Neuronal stem cell (in vitro differentiated cells): ENCODE results near the gene SCFD2.

Experiments
- DNase-seq: peaks from one replicate; pipeline ENCODE4 v3.0.0-alpha.2; 2013; ENCODE audit warnings: low spot score
- H2AFZ ChIP-seq: one replicate; pipeline ENCODE4 v1.6.1; 2013; ENCODE audit warnings: mild to moderate bottlenecking, low read length, inconsistent platforms
- H2AK5ac ChIP-seq: 2 replicates; pipeline ENCODE4 v1.6.1; 2013; ENCODE audit warnings: low read depth, mild to moderate bottlenecking, inconsistent platforms, low read length, moderate library complexity, mixed read lengths
- H2BK120ac ChIP-seq: 2 replicates; pipeline ENCODE4 v1.6.1; 2013; ENCODE audit warnings: low read depth, mild to moderate bottlenecking, inconsistent platforms, low read length, moderate library complexity, mixed read lengths
- H2BK12ac ChIP-seq: one replicate; pipeline ENCODE4 v1.6.1; 2013; ENCODE audit warnings: low read length, inconsistent platforms
- H2BK15ac ChIP-seq: 2 replicates; pipeline ENCODE4 v1.6.1; 2013; ENCODE audit warnings: mild to moderate bottlenecking, low read length, inconsistent platforms, mixed read lengths
- H2BK5ac ChIP-seq: one replicate; pipeline ENCODE4 v1.6.1; 2013; ENCODE audit warnings: inconsistent platforms, mild to moderate bottlenecking, low read length, moderate library complexity
- H3K14ac ChIP-seq: one replicate; pipeline ENCODE4 v1.6.1; 2013; ENCODE audit warnings: low read length, inconsistent platforms
- H3K18ac ChIP-seq: 2 replicates; pipeline ENCODE4 v1.6.1; 2013; ENCODE audit warnings: low read length, inconsistent platforms
- H3K23ac ChIP-seq: 2 replicates; pipeline ENCODE4 v1.6.1; 2013; ENCODE audit warnings: low read depth, mild to moderate bottlenecking, mixed read lengths, low read length, inconsistent platforms; ENCODE audit not compliant: poor library complexity
- H3K27ac ChIP-seq: replicated peaks from 3 replicates; pipeline ENCODE4 v1.5.1; 2013; ENCODE audit warnings: low read length, inconsistent platforms
- H3K27me3 ChIP-seq, 3 experiments: 2 replicates each; pipeline ENCODE4 v1.6.1; 2013; ENCODE audit warnings: low read length in 3 of 3, mild to moderate bottlenecking in 2 of 3, inconsistent platforms in 1 of 3, low read depth in 1 of 3, mixed read lengths in 1 of 3, moderate library complexity in 1 of 3; ENCODE audit not compliant: control insufficient read depth in 3 of 3, insufficient read depth in 3 of 3
- H3K36me3 ChIP-seq, 2 donors: replicated peaks in 1 of 2; 2 replicates each; pipeline ENCODE4 v1.6.1; 2013; ENCODE audit warnings: low read length in 2 of 2; ENCODE audit not compliant: control insufficient read depth in 2 of 2, insufficient read depth in 2 of 2
- H3K4ac ChIP-seq: 2 replicates; pipeline ENCODE4 v1.6.1; 2013; ENCODE audit warnings: inconsistent platforms, mild to moderate bottlenecking, low read length, moderate library complexity
- H3K4me1 ChIP-seq, 2 donors: 1 replicate in 1 of 2; 2 replicates in 1 of 2; pipeline ENCODE4 v1.6.1; 2013; ENCODE audit warnings: low read length in 2 of 2, low read depth in 1 of 2; ENCODE audit not compliant: control insufficient read depth in 2 of 2, insufficient read depth in 1 of 2
- H3K4me2 ChIP-seq: one replicate; pipeline ENCODE4 v1.6.1; 2013; ENCODE audit warnings: mild to moderate bottlenecking, low read length, inconsistent platforms; ENCODE audit not compliant: insufficient read depth, poor library complexity, severe bottlenecking
- H3K4me3 ChIP-seq, 2 donors: 2 replicates each; pipeline ENCODE4 v1.5.1; 2013; ENCODE audit warnings: low read length in 2 of 2, mild to moderate bottlenecking in 2 of 2, inconsistent platforms in 1 of 2, moderate library complexity in 1 of 2
- H3K79me1 ChIP-seq: one replicate; pipeline ENCODE4 v1.6.1; 2013; ENCODE audit warnings: low read depth, mild to moderate bottlenecking, inconsistent platforms, low read length, moderate library complexity
- H3K9ac ChIP-seq: one replicate; pipeline ENCODE4 v1.6.1; 2013; ENCODE audit warnings: mild to moderate bottlenecking, low read depth, low read length, inconsistent platforms; ENCODE audit not compliant: poor library complexity
- H3K9me3 ChIP-seq, 2 donors: replicated peaks in 1 of 2; 2 replicates each; pipeline versions ENCODE3 to v1.6.1; 2013; ENCODE audit warnings: low read length in 2 of 2, mild to moderate bottlenecking in 2 of 2, inconsistent platforms in 1 of 2, low read depth in 1 of 2, mixed read lengths in 1 of 2, moderate library complexity in 1 of 2; ENCODE audit not compliant: control insufficient read depth in 2 of 2, insufficient read depth in 1 of 2
- H4K8ac ChIP-seq: one replicate; pipeline ENCODE4 v1.6.1; 2013; ENCODE audit warnings: low read depth, mild to moderate bottlenecking, inconsistent platforms, low read length, moderate library complexity
- H4K91ac ChIP-seq: one replicate; pipeline ENCODE4 v1.6.1; 2013; ENCODE audit warnings: low read length, low read depth, mild to moderate bottlenecking, inconsistent platforms; ENCODE audit not compliant: poor library complexity
- WGBS, 2 donors: extraction: QIAGEN DNeasy Blood & Tissue Kit; methylation state at CpG; one replicate each; pipeline ENCODE4 v1.1.7; 2013; ENCODE audit warnings: missing lambda C conversion rate in 2 of 2, mixed read lengths in 1 of 2; ENCODE audit not compliant: insufficient read length in 2 of 2, insufficient replicate concordance in 1 of 2; ENCODE audit errors: extremely low coverage in 2 of 2; 5-methylcytosine and 5-hydroxymethylcytosine counted together

Gene SCFD2

GRCh38 chr4:53161787-53162433 lies 204.0 kb downstream of the SCFD2 start:
- peaks cover 0 to 3% of the 10 kb centered on the region in 2 donors for H3K9me3 ChIP-seq
- H3K4ac ChIP-seq: no peak overlapping the region
- H3K23ac ChIP-seq: no peak overlapping the region
- no peak overlapping the region for H2AFZ ChIP-seq
- H2BK15ac ChIP-seq: no peak overlapping the region
- H3K36me3 ChIP-seq: no peaks in the 10 kb centered on the region
- no peak overlapping the region for H3K4me2 ChIP-seq
- no peak overlapping the region for H3K27ac ChIP-seq
- no peak overlapping the region for H3K18ac ChIP-seq
- no peak overlapping the region for H4K91ac ChIP-seq
- no peak overlapping the region for H3K14ac ChIP-seq
- no peak overlapping the region for H3K4me3 ChIP-seq
- no peaks in the 10 kb centered on the region for H3K4me1 ChIP-seq
- H3K27me3 ChIP-seq: no peaks in the 10 kb centered on the region
- no peaks in the 10 kb centered on the region for H3K79me1 ChIP-seq
- H2BK120ac ChIP-seq: no peak overlapping the region
- no peak overlapping the region for H4K8ac ChIP-seq
- no peak for DNase-seq
- whole genome bisulfite sequencing, 2 donors: no CpG with 5 or more reads among the region's 1 CpG
- no peak overlapping the region for H2BK12ac ChIP-seq
- H2AK5ac ChIP-seq: no peak overlapping the region
- no peak overlapping the region for H3K9ac ChIP-seq
- H2BK5ac ChIP-seq: no peak overlapping the region

- no peak overlapping the region for H3K4me3 ChIP-seq
- no peak overlapping the region for H3K18ac ChIP-seq
- no peaks in the 10 kb centered on the region for H3K4me1 ChIP-seq
- no peak overlapping the region for H3K23ac ChIP-seq
- H2BK15ac ChIP-seq: no peak overlapping the region
- WGBS, 2 donors: no CpG with 5 or more reads among the region's 5 CpGs
- no peak overlapping the region for H3K14ac ChIP-seq
- no peaks in the 10 kb centered on the region for H3K79me1 ChIP-seq
- no peak for DNase-seq
- peaks cover 0 to 3% of the 10 kb centered on the region in 2 donors for H3K9me3 ChIP-seq
- no peaks in the 10 kb centered on the region for H3K27me3 ChIP-seq
- H4K91ac ChIP-seq: no peak overlapping the region
- no peak overlapping the region for H3K4me2 ChIP-seq
- no peak overlapping the region for H2BK120ac ChIP-seq
- H3K27ac ChIP-seq: no peak overlapping the region
- H3K4ac ChIP-seq: no peak overlapping the region
- H2BK5ac ChIP-seq: no peak overlapping the region
- H3K36me3 ChIP-seq: no peaks in the 10 kb centered on the region
- H2AK5ac ChIP-seq: no peak overlapping the region
- H3K9ac ChIP-seq: no peak overlapping the region
- no peak overlapping the region for H2BK12ac ChIP-seq
- no peak overlapping the region for H2AFZ ChIP-seq
- H4K8ac ChIP-seq: no peak overlapping the region
Observed at GRCh38 chr4:53161051-53161786, 204.6 kb downstream of the SCFD2 start.

GRCh38 chr4:53156896-53157295 lies 209.0 kb downstream of the SCFD2 start:
- Histone ChIP-seq H3K9me3 (peaks cover 0 to 3% of the 10 kb centered on the region in 2 donors), H3K27me3 (no peaks in the 10 kb centered on the region), H3K18ac (no peak overlapping the region)

GRCh38 chr4:53152467-53152866 lies 213.4 kb downstream of the SCFD2 start:
- Histone ChIP-seq H2BK120ac (no peak overlapping the region), H3K14ac (no peak overlapping the region), H3K9me3 (peaks cover 0 to 3% of the 10 kb centered on the region in 2 donors), H2BK15ac (no peak overlapping the region), H3K4me3 (no peak overlapping the region), H4K8ac (no peak overlapping the region), H3K4ac (no peak overlapping the region), H2BK5ac (no peak overlapping the region), H3K4me2 (no peak overlapping the region), H3K27me3 (no peaks in the 10 kb centered on the region), H3K9ac (no peak overlapping the region), H4K91ac (no peak overlapping the region), H3K27ac (no peak overlapping the region), H2BK12ac (no peak overlapping the region), H3K18ac (no peak overlapping the region), H2AFZ (no peak overlapping the region), H3K4me1 (peaks cover 2 to 3% of the 10 kb centered on the region in 2 donors), H3K36me3 (no peaks in the 10 kb centered on the region), H3K23ac (no peak overlapping the region), H2AK5ac (no peak overlapping the region), H3K79me1 (no peaks in the 10 kb centered on the region)
- no peak for DNase-seq
- no CpG with 5 or more reads among the region's 2 CpGs for whole genome bisulfite sequencing, 2 donors

More at GRCh38 chr4:53156896-53157295, 209.0 kb downstream of the SCFD2 start:
- Histone ChIP-seq H3K27ac (no peak overlapping the region), H3K4me1 (no peaks in the 10 kb centered on the region), H2BK12ac (no peak overlapping the region), H3K14ac (no peak overlapping the region), H3K23ac (no peak overlapping the region), H4K8ac (no peak overlapping the region), H3K36me3 (no peaks in the 10 kb centered on the region), H2AFZ (no peak overlapping the region), H3K79me1 (no peaks in the 10 kb centered on the region), H3K4me3 (no peak overlapping the region), H3K9ac (no peak overlapping the region), H3K4ac (no peak overlapping the region), H4K91ac (no peak overlapping the region), H3K4me2 (no peak overlapping the region), H2AK5ac (no peak overlapping the region), H2BK15ac (no peak overlapping the region), H2BK5ac (no peak overlapping the region), H2BK120ac (no peak overlapping the region)
- no CpG with 5 or more reads among the region's 3 CpGs for WGBS, 2 donors
- DNase-seq: no peak
